RCC 7860 (cell line): ENCODE results near the gene DPP6.

Experiments used
- DNase-seq: peaks from one replicate; pipeline ENCODE4 v3.0.0-alpha.2; 2015; ENCODE audit warnings: low spot score
- FAIRE-seq: peaks from 2 replicates; lab custom pipeline; 2012; peaks lifted over from hg19 to GRCh38; lab: Jason Lieb, UNC

Gene DPP6

DNA sequence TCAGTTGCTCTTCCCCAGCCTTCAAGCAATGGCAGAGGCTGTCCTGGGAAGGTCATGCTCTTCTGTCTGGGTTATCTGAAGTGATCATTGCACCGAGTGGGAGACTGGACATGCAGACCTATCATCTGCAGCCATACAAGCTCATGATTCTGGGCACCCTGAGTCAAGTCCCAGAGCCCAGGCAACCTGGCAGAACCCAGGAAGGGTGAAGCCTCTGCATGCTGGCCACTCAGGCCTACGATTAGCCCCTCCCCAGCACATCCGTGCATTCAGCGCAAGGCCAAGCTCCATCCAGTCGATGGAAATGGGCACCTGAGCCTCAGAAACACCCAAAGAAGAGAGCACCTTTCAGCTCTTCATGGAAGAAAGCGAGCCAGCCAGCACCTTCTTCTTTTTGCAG, 688.9 kb downstream of the DPP6 start:
- FAIRE-seq: no peak
- DNase-seq: no peak

DNA sequence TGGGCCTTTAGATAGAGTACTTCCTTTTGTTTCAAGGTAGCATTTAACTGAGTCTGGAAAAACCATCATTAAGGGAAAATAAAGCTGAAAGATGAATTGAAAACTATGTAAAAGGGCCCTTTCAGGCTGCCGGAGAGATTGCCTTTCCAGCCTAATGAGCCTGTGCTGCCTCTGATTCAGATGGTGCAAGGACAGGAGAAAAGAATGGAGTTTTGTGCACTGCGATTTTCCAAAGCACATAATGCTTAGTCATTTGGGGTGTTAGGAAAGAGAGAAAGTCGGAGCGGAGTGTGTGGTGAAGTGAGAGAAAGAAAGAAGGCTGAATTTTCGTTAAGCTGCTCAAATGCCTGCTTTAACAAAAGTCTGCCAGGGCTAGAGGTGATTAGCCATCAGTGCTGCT, 691.0 kb downstream of the DPP6 start:
- FAIRE-seq (no peak), DNase-seq (no peak)

DNA sequence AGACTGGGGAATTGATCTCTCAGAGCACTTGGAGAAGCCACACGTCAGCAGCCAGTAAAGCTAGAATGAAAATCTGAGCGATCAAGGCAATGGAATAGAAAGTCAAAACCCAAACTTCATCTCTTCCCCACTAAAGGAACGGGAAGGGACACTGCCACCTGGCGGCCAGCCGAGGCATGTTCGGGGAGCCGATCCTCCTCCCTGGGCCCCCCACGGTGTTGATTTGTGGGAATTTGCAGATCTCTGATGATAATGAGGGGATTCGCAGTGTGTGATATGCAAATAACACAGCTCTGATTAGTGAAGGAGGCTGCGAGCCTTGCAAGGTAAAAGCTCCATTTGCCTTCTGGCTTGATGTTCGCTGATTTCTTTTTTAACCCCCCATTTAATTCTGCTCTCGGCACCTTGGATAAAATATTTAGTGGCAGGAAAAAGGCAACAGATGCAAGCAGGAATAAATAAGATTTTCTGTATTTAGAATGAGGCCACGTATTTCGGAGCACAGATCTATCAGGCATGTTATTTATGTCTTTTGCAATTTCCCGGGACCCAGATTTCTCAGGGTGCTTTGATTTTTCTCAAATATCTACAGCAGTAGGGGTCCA, 692.2 kb downstream of the DPP6 start:
- peak; percentile 19 for DNase-seq
- FAIRE-seq: peak; percentile 18

DNA sequence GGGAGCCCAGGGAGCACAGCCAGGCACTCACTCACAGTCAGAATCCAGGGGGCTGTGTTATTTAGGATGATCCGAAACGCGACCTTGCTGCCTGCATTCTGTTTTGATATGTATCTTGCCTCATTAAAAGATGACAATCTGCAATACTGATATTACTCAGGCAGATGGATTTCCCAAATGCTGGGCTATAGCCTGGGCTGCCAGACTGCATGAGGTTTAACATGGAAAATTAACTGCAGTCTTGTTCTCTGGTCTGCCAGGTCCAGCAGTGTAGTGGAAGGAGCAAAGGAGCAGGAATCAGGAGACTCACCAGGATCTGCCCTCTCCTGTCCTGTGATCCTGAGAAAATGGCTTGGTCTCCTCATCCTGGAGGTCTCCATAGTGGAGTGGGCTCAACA, 692.7 kb downstream of the DPP6 start:
- FAIRE-seq: no peak
- DNase-seq: no peak

DNA sequence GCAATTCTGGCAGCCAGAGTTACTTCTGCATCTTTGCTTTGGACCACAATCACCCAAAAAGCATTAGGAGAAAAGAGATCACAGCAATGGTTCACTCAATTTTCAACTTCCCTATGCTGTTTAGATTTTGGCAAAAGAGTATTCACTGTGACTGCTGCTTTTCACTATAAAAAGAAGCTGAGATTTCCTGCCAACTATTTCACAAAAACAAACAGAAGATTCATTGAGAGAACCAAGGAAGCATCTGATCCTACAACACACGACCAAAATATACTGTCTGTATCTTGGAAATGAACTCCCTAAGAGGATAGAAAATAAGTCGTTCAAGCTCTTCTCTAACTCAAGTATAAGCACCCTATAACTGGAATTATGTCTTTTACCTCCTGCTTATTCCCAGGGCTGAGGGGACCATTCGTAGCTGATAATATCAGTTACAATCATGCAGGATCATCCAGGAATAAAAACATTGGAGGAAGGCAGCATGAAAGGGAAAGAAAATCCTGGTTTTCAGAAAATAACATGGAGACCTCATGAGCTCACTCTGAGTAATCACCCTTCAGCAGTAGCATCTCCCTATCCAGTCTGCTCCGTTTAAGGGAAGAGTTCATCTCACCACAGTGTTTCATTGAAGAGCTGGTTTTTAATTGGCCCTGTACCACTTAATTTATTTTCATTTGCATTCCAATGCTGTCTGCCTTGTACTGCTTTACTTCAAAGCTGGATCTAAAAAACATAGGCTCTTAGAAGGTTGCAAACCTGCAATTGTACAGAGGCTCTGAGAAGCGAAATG, 694.6 kb downstream of the DPP6 start:
- no peak for FAIRE-seq
- no peak for DNase-seq

DNA sequence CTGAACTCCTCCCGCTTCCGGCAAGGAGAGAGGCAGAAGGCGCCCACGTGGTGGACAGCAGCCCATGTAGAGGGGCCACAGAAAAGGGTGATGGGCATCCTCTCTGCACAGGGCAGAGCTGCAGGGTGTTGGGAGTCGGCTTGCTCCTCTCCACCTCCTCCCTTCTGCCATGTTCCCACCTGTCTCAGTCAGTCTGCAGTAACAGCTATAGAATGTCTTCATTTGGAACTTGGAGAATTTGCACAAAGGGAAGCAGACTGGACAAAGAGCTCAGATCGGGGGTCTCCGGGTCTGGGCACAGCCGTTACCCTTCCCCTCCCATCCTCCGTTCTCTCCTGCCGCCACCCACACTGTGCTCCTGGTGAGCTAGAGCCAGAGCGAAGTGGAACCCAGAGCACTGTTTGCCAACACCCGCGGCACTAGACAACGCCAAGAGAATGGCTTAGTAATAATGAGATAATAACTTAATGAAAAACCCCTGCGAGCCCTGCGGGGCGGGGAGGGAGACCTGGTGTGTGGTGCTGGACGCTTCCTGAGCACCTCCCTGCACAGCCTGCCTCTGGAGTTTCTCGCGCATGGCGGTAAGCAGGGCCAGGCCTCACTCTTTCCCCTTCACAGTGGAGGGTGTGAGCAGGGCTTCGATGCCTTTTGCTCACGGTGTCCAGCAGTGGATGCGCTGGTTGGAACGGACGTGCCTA, 696.0 kb downstream of the DPP6 start:
- no peak for FAIRE-seq
- no peak for DNase-seq

DNA sequence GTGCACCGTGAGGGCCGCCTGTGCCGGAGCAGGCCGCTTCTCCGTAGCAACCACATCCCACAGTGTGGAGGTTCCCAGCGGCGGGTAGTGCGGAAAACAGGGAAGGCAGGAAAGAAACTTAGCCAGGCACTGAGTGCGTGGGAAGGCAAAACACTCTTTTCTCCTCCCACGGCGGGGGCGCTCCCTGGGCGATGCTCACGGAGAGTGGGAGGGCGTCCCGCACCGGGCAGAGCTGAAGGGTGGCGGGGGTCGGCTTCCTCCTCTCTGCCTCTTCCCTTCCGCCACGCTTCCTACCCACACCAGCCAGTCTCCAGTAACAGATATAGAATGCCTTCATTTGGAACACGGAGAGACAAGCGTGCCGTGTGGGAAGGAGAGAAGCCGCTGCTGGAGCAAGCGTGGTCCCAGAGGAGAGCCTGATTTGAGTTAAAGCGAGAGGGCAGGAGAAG, 698.2 kb downstream of the DPP6 start:
- no peak for DNase-seq
- no peak for FAIRE-seq

DNA sequence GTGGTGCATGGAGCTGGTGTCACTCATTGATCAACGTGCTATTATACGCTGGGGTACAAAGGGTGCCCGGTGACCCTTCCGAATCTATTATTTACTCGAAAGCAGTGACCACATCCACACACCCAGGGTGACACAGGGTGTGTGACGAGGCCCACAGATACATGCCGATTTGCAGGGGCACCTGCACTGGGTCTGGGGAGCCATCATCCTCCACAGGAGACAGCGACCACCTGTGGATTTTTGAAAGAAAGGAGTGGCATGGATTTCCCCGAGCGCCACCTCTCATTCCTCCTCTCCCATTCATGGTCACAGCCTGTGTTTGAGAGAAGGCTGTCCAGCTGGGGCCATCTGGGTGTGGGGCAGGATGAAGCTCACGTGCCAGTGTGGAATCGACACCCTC, 701.0 kb downstream of the DPP6 start:
- DNase-seq (no peak), FAIRE-seq (no peak)

DNA sequence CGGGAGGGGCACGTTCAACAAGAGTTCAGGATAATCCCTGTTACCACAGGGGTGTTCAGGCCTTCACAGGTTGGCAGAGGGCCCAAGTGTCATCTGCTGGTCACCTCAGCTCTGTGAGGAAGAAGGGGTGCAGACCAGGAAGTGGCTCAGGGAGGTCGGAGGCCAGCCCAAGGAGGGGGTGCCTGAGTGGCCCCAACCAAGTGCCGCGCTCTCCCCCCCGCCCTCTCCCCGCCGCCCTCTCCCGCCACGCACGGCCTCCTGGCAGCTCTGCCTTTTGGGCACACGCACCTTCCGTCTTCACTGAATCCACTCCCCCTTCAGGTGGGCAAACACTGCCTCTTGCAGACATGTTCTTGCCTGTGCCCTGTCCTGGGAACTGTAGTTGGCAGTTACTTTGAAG, 705.6 kb downstream of the DPP6 start:
- DNase-seq (no peak), FAIRE-seq (no peak)

DNA sequence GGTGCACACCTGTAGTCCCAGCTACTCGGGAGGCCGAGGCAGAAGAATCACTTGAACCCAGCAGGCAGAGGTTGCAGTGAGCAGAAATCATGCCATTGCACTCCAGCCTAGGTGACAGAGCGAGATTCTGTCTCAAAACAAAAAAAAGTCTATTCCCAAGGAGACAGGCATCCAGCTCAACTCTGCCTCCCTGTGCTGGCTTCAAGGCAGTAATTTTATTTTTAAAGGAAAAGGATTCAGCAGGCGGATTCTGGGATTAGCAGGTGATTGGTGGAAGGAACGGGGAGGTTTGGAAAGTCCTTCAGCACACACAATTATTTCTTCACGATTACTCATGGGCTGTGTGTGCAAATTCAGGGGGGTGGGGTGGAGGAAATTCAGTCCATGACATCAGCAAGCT, 707.8 kb downstream of the DPP6 start:
- FAIRE-seq: no peak
- DNase-seq: no peak

DNA sequence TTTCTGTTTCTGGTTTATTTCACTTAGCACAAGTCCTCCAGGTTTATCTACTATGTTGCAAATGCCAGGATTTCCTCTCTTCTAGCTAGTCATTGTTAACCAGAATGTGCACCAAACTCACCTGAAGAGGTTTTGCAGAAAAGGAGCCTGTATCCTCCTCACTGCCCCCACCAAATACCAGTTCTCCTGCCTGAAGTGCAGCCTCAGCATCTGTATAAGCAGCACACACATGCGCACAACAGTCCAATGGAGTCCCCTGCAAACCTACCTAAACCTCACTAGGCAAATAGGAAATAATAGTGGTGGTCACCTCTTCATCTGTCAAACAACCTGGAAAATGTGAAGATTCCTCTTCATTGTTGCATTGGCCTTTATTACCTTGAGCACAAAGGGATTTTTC, 712.9 kb downstream of the DPP6 start:
- FAIRE-seq (no peak), DNase-seq (no peak)

DNA sequence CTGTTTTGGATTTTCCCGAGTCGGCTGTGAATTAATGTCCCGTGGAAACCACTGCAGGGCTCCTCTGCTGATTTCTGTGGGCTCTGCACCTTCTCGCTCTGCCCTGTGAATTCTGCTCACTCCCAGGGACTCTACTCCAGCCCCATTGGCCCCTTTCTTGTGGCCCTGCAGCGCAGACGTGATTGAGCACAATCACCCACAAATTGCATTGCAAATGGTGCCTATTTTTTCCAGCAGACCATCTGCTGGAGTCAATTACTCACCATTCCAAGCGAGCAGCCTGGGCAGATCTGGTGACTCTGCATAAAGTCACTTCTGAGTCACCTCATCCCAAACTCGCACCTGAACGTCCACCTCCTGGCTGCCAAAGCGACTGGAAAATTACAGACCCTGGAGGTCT, 714.9 kb downstream of the DPP6 start:
- FAIRE-seq: peak; percentile 98
- DNase-seq: peak; percentile 93

DNA sequence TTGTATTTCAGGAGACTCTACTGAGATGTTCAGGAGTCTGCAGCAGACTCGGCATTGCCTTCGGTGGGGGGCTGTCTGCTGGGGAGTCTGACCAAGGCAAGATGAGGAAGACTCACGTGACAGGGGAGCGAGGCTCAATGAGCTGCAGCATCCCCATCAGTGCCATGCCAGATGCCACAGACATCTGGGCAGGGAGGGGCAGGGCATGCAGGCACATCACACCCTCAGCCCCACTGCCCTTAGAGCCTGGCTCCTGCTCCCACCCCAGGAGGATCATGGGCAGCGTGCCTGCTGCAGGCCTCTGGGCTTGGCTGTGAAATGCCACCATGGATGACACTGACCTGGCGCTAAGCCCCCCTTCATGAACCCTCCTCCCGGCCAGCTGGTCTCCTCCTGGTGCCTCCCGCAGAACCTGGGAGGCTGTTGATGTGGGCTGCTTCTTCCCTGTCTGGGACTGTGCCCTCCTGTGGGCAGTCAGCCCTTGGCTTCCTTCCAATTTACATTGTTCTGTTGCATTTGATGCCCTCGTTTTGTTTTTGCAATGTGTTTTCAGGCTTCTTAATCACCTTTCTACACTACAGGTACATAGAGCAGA, 715.7 kb downstream of the DPP6 start:
- no peak for DNase-seq
- no peak for FAIRE-seq

DNA sequence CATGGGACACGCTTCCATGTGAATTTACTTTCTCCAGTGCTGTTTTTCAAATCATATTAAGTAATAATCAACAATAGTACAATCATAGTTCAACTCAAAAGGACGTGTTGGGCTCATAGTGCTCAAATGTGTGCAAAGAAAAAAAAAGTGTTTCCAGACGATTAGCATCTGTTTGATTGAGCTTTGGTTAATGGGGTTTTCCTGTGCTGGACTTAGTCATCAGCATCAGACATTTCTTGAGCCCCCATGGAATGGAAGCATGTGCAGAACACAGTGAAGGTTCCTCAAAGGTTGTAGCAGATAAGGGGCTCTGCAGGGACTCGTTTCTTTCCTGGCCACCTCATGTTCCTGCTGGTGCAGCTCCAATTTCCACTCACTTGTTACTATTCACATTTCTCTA, 716.8 kb downstream of the DPP6 start:
- DNase-seq (no peak), FAIRE-seq (no peak)

DNA sequence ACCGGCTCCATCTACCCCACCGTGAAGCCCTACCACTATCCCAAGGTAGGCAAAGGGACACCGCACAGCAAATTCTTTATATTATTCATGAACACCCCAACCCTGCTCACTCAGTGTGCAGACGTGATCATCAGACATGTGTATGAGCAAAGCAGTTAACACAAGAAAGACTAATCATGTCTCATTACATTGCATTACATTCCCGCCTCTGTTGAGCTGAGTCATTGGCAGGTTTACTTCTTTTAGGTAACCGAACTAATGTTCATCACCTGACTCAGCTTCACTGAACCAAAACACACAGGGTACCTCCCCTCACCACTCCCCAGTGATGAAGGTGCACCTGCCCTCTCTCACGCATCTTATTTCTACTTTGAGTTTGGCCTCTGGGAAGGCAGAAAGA, 717.3 kb downstream of the DPP6 start:
- FAIRE-seq (peak; percentile 49), DNase-seq (peak; percentile 50)

DNA sequence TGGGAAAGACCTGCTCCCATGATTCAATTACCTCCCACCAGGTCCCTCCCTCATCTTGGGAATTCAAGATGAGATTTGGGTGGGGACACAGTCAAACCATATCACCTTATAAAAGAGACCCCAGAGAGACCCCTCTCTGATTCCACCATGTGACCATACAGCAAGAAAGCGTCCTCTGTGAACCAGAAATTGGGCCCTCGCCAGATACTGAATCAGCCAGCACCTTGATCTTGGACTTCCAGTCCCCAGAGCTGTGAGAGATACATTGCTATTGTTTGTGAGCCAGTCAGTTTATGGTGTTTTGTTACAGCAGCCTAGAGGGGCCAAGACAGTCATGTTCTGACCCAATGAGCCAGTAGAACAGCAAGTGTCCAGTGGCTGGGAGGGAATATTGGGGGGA, 718.2 kb downstream of the DPP6 start:
- FAIRE-seq: no peak
- no peak for DNase-seq

DNA sequence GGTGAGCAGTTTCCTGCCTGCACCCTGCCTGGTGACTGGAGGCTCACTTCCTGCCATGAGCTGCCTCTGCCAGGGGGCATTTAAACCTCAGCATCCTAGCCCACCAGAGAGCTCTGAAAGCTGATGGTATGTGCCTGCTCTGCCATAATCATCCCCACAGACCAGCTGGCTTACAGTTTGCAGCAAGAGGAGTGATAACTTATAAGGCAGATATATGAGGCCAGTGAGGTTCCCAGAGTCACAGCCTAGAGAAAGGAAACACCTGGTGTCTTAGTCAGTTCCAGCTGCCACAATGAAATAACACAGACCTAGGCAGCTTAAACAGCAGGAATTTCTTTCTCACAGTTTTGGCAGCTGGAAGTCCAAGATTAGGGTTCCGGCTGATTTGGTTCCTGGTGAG, 718.8 kb downstream of the DPP6 start:
- FAIRE-seq (no peak), DNase-seq (no peak)

DNA sequence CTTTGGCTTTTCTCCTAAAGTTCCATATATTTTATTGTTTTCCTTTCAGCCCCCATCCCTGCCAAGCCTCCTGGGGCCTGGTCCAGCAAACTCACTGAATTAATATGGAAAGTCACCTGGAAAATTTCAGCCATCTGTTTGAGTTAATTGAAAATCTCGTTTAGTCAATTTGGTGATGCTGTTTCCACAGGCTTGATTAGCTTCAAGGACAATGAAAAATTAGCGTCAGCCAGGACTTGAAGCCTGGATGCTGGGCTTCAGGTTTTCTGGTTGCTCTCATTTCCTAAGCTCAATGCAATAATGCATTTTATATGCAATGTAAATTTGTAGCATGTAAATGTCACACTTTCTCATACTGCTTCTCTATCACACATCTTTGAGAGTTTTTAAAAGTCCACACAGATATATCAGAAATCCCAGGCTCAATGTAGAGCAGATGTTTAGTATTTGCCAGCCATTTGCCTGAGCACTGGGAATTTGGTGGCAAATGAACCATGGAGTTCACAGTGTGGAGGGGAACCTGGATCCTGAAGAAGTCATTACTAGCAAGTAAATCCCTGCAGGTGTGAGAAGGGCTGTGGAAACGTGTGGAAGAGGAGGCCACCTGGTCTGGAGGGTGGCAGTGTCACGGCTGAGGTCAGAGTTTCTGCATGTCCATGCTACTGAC, 722.2 kb downstream of the DPP6 start:
- DNase-seq: no peak

DNA sequence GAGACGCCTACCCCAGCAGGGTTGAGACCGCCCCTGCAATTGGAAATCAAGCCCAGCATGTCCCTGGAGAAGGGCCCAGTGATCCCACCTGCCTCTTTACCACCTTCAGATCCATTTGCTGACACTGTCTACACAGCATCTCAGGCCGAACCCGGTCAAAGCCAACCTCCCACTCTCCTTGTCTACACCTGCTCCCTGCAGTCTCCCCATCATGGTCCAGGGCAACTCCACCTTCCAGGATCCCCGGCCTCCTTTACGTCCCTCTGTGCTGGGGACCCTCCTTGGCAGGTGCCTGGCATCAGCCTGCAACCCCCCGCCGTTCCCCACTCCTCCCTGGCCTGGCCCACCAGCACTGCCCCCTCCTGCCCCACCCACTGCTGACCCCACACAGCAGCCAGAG, 723.5 kb downstream of the DPP6 start:
- DNase-seq: no peak

More for the DNA sequence above, 722.2 kb downstream of the DPP6 start:
- no peak for FAIRE-seq

DNA sequence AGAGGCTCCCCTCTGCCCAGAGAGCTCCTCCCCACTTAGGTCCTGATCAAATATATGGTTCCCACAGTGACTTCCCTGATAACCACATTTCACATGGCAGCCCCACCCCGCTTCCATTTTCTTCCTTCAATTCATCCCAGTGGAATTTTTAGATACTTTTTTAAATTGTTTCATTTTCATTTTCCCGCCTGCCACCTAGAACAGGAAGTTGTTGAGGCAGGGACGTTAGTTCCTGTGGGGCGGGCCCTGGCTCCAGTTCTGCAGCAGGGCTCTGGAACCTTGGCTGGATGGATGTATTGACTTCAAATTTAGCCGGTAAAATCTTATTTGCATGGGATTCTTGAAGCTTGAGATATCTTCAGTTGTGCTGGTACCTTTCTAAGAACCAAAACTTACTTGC, 724.2 kb downstream of the DPP6 start:
- no peak for FAIRE-seq

More for the DNA sequence above, 723.5 kb downstream of the DPP6 start:
- FAIRE-seq: no peak

DNA sequence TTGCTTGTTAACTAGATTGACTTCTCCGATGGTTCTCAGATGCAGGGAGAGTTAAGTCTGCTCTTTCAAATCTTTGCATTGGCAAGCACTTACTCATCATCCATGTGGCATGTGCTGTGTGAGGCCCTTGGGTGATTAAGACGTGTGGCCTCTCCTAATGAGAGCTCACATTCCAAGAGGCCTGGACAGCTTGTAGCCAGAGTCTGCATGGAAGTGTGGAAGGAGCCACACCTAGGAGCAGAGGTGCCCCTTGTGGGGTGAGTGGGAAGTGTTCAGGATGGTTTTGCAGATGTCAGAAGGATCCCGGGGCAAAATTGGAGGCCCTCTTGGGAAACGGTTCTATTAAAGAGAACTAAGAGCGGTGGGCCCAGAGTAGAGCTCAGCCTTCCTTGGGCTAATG, 724.8 kb downstream of the DPP6 start:
- DNase-seq (peak; percentile 89), FAIRE-seq (peak; percentile 93)

More for the DNA sequence above, 724.2 kb downstream of the DPP6 start:
- no peak for DNase-seq
